SIG-M5 treated with dmso at 0.1 percent for 504 hours (cell line): ENCODE data around the gene CAPN11.

Source experiments
- DNase-seq: peaks from one replicate; lab custom pipeline; 2025; ENCODE audit not compliant: unreplicated experiment; lab: John Stamatoyannopoulos, UW

Gene CAPN11

DNA sequence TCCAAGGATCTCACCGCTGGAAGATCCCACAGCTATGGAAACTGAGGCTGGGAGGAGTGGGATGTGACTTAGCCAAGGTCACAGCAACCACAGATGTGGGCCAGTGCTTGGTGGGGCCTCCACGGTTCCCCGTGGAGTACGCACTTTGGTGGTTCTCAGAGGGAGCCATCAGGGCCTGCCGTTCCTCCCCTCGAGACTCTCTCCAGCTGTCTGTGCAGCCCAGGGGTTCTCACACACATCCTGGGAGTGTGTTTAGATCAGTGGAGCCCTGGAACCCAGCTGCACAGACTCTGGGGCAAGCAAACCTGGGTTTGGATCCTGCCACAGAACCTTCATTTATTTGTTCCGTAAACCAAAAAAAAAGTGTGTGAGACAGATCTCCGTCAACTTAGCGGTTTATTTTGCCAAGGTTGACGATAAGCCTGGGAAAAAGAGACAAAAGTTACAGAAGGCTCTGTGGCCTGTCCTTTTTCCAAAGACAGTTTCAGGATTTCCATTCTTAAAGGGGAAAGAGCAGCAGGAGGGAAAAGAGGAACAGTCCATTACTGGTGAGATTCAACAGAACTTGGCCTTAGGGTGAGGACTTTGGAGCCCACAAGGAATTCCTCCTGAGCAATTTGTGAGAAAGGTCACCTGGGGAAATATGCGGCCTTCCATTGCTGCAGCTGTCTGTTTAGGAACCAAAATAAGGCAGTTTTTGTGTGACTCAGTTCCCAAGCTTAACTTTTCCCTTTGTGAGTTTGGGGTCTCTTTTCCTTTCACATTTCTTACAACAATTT, 44.5 kb downstream of the CAPN11 start:
- no peak for DNase-seq

DNA sequence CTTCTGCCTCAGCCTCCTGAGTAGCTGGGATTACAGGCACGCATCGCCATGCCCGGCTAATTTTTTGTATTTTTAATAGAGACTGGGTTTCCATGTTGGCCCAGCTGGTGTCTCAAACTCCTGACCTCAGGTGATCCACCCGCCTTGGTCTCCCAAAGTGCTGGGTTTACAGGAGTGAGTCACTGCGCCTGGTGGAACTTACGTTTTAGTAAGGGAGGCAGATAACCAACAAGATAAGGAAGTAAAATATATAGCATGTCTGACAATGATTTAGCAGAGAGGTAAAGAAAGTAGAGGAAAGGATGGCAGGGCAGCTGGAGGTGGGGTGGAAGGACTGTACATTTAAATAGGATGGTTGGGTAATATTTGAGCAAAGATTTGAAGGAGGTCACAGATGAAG, 45.3 kb downstream of the CAPN11 start:
- peak; percentile 1 for DNase-seq

DNA sequence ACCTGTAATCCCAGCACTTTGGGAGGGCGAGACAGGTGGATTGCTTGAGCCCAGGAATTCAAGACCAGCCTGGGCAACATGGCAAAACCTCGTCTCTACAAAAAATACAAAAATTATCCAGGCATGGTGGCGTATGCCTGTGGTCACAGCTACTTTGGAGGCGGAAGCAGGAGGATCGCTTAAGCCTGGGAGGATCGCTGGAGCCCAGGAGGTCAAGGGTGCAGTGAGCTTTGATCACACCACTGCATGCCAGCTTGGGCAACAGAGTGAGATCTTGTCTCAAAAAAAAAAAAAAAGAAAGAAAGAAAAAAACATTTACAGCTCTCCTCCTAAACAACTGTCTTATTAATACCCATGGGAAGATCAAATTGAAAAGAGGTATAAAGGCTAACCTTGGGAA, 49.3 kb downstream of the CAPN11 start:
- no peak for DNase-seq

DNA sequence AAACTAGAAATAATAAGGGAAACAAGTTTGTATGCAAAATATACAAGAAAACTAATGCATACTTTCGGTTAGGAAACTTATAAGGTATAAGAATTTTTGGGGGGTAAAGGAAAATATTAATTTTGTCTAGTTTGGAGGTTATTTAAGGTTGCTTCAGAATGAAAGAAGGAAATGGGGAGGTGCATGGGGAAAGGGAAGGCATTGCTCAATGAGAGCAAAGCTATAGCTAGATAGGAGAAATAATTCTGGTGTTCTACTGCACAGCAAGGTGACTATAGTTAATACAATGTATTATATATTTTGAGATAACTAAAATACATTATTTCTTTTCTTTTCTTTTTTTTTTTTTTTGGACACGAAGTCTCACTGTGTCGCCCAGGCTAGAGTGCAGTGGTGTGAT, 52.7 kb downstream of the CAPN11 start:
- peak; percentile 71 for DNase-seq

DNA sequence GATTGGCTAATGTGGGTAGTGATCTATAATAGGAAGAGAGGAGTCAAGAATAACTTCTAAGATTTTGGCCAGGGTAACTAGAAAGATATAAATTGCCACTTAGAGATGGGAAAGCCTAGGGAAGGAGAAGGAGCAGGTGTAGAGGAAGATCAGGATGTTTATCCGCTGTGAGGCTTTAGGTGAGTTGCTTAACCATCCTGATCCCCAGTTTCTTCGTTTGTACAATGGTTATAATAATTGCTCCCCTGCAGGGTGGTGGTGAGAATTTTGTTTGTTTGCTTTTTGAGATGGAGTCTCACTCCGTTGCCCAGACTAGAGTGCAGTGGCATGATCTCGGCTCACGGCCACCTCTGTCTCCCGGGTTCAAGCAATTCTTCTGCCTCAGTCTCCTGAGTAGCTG, 55.7 kb downstream of the CAPN11 start:
- DNase-seq = no peak

DNA sequence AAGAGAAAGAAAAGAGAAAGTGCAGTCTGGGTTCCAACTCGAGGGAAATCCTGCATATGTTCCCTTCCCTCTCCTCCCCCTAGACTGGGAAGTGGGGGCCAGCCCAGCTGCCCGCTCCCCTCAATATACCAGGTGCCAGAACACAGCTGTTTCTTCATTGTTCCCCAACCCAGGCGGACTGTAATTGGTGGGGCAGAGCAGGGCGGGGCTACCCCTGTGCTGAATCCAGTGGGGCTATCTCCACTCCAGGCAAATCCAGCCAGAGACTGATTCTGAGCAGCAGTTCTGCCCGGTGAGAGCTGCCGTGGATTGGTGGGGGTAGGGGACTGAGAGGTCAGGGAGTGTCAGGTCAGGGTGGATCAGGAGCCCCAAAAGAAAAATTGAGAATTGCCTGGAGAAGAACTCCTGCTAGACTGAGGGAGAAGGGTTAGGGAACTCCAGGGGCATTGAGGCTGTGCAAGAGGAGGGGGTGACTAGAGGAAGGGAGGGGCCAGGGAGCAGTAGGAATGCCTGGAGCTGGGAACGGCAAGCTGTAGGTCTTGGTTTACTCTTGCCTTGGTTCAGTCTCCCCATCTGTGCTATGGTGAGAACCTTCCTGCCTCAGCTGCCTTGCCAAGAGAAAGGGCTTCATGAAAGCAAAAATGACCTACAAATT, 58.2 kb downstream of the CAPN11 start, which contains the start of gene MYMX:
Gene MYMX, plus strand, starts transcription at position 250 of the 655 bp plus-strand sequence. CDS start 546 bp downstream, outside the sequence.
- DNase-seq = no peak

DNA sequence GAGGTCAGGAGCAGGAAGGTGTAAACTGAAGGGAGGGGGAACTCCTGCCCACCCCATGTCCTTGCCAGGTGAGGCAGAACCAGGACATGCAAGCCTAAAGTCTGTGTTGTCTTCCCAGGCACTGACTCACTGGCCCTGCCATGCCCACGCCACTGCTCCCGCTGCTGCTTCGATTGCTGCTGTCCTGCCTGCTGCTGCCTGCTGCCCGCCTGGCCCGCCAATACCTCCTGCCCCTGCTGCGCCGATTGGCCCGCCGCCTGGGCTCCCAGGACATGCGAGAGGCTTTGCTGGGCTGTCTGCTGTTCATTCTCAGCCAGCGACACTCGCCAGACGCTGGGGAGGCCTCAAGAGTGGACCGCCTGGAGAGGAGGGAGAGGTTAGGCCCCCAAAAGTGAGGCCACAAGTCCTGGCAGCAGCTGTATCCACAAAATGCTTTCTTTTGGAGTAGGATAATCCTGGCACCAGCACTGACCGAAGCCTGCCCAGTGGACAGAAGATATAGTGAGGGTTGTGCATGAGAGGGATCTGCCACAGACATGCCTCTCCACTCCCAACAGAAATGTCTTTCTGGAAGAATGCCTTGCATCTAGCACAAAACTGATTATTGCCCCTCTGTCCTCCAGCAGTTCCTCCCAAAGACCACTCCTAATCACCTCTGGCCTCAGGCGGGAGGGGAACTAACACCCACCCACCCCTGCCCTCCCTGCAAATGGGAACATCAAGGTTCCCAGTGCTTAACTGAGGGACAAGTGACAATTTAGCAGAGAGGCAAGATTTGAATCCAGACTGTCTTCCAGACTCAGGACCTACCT, 58.9 kb downstream of the CAPN11 start:
- no peak for DNase-seq

DNA sequence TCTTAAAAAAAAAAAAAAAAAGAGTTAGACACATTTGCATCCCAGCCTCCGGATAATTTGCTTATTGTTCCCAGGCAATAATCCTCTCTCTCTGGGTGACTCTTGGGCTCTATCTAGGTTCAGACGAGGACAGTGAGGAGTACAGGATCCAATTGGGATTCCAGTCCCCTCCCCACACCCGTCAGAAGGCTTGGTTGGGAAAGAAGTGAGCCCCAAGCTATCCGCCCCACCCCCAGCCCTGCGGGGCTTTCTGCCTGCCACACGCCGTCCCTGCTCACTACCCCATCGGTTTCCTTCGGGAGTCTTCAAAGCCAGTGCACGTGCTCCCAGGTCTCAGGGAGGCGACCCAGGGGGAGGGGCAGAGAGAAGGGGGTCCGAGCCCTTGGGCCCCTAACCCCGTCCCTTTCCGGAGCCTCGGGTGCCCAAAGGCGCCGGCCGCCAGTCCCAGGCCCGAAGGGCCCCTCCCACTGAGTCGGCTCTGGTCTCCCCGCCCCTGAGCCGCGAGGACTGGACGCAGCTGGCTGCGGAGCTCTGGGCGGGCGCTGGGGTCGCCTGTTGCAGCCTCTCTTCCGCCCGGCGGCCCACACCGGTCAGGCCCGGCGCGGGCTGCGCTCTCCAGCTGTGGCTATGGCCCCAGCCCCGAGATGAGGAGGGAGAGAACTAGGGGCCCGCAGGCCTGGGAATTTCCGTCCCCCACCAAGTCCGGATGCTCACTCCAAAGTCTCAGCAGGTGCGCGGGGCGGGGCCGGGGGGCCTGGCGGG, 60.6 kb downstream of the CAPN11 start:
- DNase-seq = no peak

DNA sequence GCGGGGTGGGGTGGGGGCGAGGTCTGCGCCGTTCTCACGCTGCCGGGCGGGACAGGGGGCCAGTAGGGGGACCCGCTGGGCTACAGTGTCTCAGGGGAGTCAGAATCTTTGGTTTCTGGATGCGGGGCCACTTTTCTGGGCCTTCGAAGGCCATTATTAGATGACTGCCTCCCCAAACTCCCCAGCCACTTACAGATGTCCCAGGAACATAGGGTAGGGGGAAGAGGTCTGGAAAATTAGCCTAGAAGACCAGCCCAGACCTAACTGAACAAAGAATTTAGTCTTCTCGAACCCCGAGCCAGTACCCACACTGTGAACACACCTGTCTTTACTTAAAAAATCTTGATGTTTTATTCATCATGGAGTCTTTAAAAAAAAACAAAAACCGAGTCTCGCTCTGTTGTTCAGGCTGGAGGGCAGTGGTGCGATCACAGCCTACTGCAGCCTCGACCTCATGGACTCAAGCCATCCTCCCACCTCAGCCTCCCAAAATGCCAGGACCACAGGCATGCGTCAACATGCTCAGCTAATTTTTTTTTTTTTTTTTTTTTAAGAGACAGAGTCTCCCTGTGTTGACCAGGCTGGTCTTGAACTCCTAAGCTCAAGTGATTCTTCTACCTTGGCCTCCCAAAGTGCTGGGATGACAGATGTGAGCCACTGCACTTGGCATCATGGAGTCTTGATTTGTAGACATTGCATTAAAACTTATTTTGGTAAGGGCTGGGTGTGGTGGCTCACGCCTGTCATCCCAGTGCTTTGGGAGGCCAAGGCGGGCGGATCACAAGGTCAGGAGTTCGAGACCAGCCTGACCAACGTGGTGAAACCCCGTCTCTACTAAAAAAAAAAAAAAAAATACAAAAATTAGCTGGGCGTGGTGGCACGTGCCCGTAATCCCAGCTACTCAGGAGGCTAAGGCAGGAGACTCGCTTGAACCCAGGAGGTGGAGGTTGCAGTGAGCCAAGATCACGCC, 61.5 kb downstream of the CAPN11 start:
- DNase-seq = no peak

DNA sequence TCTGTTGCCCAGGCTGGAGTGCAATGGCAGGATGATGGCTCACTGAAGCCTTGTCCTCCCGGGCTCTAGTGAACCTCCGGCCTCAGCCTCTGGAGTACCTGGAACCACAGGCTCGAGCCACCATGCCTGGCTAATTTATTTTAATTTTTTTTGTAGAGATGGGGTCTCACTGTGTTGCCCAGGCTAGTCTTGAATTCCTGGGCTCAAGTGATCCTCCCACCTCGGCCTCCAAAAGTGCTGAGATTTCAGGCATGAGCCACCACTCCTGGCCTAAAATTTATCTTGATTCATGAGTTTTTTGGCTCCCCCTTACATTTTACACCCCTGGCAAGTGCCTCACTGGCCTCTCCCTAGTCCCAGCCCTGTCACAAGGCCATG, 62.3 kb downstream of the CAPN11 start:
- DNase-seq = no peak

DNA sequence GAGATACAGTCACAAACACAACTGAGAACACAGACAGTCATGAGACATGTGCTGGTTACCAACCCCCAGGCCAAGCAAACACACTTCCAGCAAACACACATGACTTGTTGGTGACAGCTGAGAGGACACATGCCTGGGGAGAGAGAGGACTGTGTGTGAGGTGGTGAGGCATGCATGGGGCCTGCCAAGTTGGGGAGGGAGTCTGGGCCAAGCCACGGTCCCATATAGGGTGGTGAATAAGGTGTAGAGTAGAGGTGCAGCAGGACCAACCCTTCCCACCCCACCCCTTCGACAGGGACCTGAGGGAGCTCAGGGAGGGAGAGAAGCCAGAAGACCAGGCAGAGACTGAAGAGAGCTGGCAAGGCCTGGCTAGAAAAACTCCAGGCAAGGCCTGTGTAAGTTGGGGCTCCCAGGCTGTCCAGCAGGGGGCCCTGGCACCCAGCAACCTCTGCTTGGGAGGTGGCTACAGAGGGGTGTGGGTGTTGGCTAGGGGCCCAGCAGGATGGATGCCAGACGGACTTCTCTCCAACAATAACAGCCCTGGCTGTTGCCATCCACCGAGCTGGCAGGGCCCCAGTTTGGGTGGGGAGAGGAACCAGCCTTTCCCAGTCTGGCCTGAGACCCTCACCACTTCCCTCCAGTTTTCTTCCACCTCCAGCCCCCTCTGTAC, 62.8 kb downstream of the CAPN11 start:
- DNase-seq = peak; percentile 71

DNA sequence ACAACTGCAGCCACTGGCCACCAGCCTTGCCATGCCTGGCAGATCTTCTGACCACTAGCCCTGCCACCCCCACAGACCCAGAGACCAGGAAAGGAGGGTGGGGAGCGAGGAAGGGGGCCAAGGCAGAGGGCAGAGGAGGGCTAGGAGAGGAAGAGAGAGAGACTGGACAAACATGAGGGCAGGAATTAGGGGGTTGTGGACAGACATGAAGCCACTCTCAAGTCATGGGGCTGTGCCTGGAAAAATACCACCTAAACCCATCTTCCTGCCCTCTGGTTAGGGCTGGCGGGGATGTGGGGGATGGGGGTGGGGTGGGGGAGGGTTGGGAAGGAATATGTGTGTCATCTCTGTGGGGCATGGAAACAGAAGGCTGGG, 63.3 kb downstream of the CAPN11 start:
- DNase-seq = no peak

DNA sequence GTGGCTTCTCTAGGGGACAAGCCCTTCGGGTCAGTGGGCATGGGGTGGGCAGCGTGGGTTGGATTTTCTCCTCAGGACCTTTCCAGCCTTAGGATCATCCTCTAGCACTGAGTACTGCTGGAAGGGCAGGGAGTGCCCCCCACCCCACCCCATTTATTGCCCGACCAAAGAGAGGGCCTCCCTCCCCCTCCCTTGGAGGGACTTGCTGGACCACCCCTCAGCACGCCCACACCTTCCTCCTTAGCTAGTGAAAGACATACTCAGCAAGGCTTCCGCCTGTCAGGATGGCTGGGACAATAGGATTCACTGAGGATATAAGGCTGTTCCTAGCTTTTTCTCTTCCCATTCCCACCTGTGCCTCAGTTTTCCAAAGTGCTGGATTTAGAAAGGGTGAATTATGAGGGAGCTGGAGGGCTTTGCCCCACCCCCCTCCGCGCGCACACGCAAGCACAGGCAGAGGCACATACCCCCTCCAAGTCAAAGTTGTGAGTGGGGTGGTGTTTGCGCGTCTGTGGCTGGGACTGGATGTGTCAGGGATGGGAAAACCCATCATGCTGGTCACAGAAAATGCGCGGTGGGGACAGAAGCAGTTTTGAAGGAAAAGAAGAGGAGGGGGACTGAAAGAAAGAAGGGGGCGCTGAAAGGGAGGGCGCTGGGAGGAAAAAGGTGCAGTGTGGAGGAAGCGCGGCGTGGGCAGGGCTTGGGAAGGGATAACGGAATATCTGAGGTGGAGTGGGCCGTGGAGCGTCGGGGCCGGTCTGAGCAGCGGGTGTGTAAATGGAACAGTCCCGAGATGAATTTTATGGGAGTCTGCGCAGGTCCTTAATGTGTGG, 64.1 kb downstream of the CAPN11 start:
- DNase-seq = no peak

DNA sequence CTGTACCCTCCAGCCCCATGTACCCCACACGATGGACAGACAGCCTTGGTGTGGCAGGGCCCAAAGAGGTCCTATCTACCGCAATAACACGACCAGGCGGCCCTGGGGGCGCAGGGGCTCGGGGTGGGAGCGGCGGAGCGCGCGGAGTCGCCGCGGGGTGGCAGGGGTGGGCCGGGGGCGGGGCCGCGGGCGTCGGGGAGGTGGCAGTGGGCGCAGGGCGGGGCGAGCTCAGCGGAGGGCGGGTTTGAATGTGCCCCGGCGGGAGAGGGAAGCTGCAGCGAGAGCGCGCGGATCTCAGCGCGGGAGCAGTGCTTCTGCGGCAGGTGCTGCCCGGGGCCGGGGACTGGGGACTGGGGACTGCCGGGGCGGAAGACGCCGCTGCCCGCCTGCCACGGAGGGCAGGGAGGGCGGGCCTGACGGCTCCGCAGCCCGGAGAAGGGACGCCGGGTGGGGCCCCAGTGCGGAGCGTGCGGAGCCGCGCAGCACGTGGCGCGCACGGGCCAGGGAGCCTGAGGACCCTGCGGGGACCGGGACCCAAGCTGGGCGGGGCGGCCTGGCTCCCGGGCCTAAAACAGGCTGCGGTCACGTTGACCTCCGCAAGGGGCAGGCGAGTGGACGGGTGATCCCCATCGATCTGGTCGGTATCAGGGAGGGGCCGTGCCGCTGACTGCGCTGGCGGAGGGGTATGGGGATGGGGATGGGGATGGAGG, 64.9 kb downstream of the CAPN11 start, which contains the start of gene SLC29A1:
Gene SLC29A1, plus strand, starts transcription at position 277 of the 710 bp plus-strand sequence. CDS start 3,719 bp downstream, outside the sequence.
- peak; percentile 69 for DNase-seq

DNA sequence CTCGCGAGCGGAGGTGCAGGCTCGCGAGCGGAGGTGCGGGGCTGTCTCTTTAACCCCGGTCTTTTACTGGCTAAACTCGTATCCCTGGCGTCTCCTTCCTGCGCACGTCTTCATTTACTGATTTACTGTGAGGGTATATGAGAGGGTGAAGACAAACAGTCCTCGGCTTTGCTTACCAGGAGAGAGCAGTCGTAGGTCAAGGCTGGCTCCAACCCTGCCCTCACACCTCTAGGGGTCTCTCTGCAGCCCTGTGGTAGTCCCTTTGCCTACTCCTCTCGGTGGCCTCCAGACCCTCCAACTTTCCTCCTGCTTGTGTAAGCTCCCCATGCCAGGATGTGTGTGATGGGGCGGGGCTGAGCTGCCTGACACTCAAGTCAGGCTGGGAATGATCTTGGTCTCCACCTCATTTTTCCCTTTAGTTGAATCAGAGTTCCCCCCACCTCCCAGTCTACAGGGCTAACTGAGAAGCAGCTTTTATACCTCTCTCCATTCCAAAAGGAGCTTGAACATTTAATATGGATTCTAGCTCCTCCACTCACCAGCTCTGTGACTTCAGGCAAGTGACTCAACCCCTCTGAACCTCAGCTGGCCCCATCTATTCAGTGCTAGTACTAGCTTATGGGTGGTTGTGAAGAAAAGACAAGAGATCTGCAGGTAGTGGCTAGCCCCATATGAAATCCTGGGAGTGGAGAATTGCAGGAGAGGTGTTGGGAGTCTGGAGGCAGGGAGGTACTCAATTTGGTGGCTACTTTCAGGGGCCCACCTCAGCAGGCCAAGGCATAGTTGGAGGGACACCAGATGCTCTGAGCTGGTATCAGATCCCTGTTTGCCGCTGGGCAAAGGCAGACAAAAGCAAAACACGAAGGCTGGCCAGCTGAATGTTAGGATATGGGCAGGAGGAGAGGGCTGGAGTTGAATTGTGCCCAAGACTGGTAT, 65.7 kb downstream of the CAPN11 start:
- DNase-seq = peak; percentile 34

DNA sequence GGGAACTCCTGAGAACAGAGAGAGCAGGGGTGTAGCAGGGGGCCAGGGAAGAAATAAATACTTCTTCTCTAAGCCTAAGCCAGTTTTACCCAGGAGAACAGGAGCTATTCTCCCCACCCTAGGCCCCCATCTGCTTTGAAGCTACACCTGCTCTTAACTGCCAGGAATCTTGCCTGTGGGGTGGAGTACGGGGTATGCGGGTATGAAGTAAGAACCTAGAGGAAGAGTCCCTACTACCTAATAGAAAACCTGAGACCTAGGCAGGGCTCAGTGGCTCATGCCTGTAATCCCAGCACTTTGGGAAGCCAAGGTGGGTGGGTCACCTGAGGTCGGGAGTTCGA, 66.3 kb downstream of the CAPN11 start:
- no peak for DNase-seq
